Type B pancreatic cell (in vitro differentiated cells): ENCODE measurements around the gene OLA1. TPM values are rescaled to one million over a fixed set of nuclear protein-coding genes. Genes with fewer than 3 reads are reported as not detected.
"Not testable (repeated sequence)": the region's sequence is repeated elsewhere in the genome, so short reads cannot be mapped to it uniquely, and the experiment has no call there.

ENCODE experiments used
- DNase-seq: peaks from one replicate; pipeline ENCODE4 v3.0.0; 2021; ENCODE audit warnings: mixed read lengths; ENCODE audit not compliant: unreplicated experiment; ENCODE audit errors: extremely low spot score
- H3K27ac Mint-ChIP-seq: 2 replicates; pipeline ENCODE4 v1.8.0; 2021; ENCODE audit warnings: mild to moderate bottlenecking, mixed read lengths
- H3K27me3 Mint-ChIP-seq: 2 replicates; pipeline ENCODE4 v1.8.0; 2021; ENCODE audit warnings: mixed read lengths
- H3K36me3 Mint-ChIP-seq: 2 replicates; pipeline ENCODE4 v1.8.0; 2021; ENCODE audit warnings: mixed read lengths
- H3K4me1 Mint-ChIP-seq: one replicate; pipeline ENCODE4 v1.8.0; 2021; ENCODE audit warnings: mixed read lengths; ENCODE audit not compliant: unreplicated experiment
- H3K4me3 Mint-ChIP-seq: 2 replicates; pipeline ENCODE4 v1.8.0; 2021; ENCODE audit warnings: mild to moderate bottlenecking, mixed read lengths
- H3K9me3 Mint-ChIP-seq: 2 replicates; pipeline ENCODE4 v1.8.0; 2021; ENCODE audit warnings: mixed read lengths
- CTCF ChIP-seq: fragments of 200-600 bp; sonication (generic); conservative IDR thresholded peaks from 2 replicates; pipeline ENCODE4 v1.5.0; 2021; ENCODE audit warnings: antibody characterized with exemption, mild to moderate bottlenecking
- total RNA-seq: library from RNA; stranded (reverse); gene quantifications from 2 replicates; pipeline ENCODE4 v1.2.1, GENCODE V29; 2021; ENCODE audit warnings: low replicate concordance

The OLA1 gene
- total RNA-seq, 1 donor from 2014 or later = 94.4 TPM

- no peaks in the 10 kb centered on the region for H3K27me3 Mint-ChIP-seq
- no peak for TF ChIP-seq CTCF
- DNase-seq = no peak
- no peak overlapping the region for H3K27ac Mint-ChIP-seq
- H3K9me3 Mint-ChIP-seq = no peaks in the 10 kb centered on the region
- no peaks in the 10 kb centered on the region for H3K4me1 Mint-ChIP-seq
- no peaks in the 10 kb centered on the region for H3K36me3 Mint-ChIP-seq
- no peak overlapping the region for H3K4me3 Mint-ChIP-seq
Measured at GRCh38 chr2:174280596-174280995, 32.3 kb upstream of the OLA1 start.

- H3K27ac Mint-ChIP-seq, H3K4me3 Mint-ChIP-seq, H3K4me1 Mint-ChIP-seq, H3K36me3 Mint-ChIP-seq, H3K9me3 Mint-ChIP-seq, DNase-seq: not testable (repeated sequence)
- peaks cover 19% of the 10 kb centered on the region for H3K27me3 Mint-ChIP-seq
Measured at GRCh38 chr2:174270263-174270662, 21.9 kb upstream of the OLA1 start.

GRCh38 chr2:174266288-174266687 lies 18.0 kb upstream of the OLA1 start:
- H3K36me3 Mint-ChIP-seq = no peaks in the 10 kb centered on the region
- no peaks in the 10 kb centered on the region for H3K9me3 Mint-ChIP-seq
- no peak for TF ChIP-seq CTCF
- no peaks in the 10 kb centered on the region for H3K4me1 Mint-ChIP-seq
- no peak overlapping the region for H3K4me3 Mint-ChIP-seq
- DNase-seq = no peak
- H3K27me3 Mint-ChIP-seq = peaks cover 19% of the 10 kb centered on the region
- no peak overlapping the region for H3K27ac Mint-ChIP-seq

- H3K36me3 Mint-ChIP-seq = no peaks in the 10 kb centered on the region
- no peaks in the 10 kb centered on the region for H3K9me3 Mint-ChIP-seq
- no peak overlapping the region for H3K27ac Mint-ChIP-seq
- no peaks in the 10 kb centered on the region for H3K4me1 Mint-ChIP-seq
- no peak overlapping the region for H3K4me3 Mint-ChIP-seq
- peaks cover 19% of the 10 kb centered on the region for H3K27me3 Mint-ChIP-seq
- TF ChIP-seq CTCF = no peak
- no peak for DNase-seq
Measured at GRCh38 chr2:174263997-174264396, 15.7 kb upstream of the OLA1 start.

- no peak overlapping the region for H3K27ac Mint-ChIP-seq
- no peak for TF ChIP-seq CTCF
- no peaks in the 10 kb centered on the region for H3K4me1 Mint-ChIP-seq
- no peaks in the 10 kb centered on the region for H3K9me3 Mint-ChIP-seq
- H3K4me3 Mint-ChIP-seq = no peak overlapping the region
- no peaks in the 10 kb centered on the region for H3K27me3 Mint-ChIP-seq
- DNase-seq = no peak
- no peaks in the 10 kb centered on the region for H3K36me3 Mint-ChIP-seq
Measured at GRCh38 chr2:174259981-174260380, 11.6 kb upstream of the OLA1 start.

GRCh38 chr2:174254267-174254666 lies 5.9 kb upstream of the OLA1 start:
- peaks cover 5% of the 10 kb centered on the region for H3K9me3 Mint-ChIP-seq
- TF ChIP-seq CTCF = no peak
- no peaks in the 10 kb centered on the region for H3K27me3 Mint-ChIP-seq
- H3K4me1 Mint-ChIP-seq = peaks cover 3% of the 10 kb centered on the region
- no peak overlapping the region for H3K4me3 Mint-ChIP-seq
- no peak overlapping the region for H3K27ac Mint-ChIP-seq
- no peaks in the 10 kb centered on the region for H3K36me3 Mint-ChIP-seq
- no peak for DNase-seq
